Testis (tissue), 3 donors: ENCODE data around the gene ARHGEF16. TPM values are rescaled to one million over a fixed set of nuclear protein-coding genes. Genes with fewer than 3 reads are reported as not detected.

Experiments used
- DNase-seq: peaks from one replicate; pipeline ENCODE4 v3.0.0-alpha.2; 2019
- H3K27ac ChIP-seq, 2 donors: fragments of 200-600 bp; sonication (generic); one replicate each; pipeline ENCODE4 v1.5.1; 2019
- H3K27me3 ChIP-seq: fragments of 200-600 bp; sonication (generic); one replicate; pipeline ENCODE4 v1.5.1; 2019
- H3K36me3 ChIP-seq: fragments of 200-600 bp; sonication (generic); one replicate; pipeline ENCODE4 v1.5.1; 2017; ENCODE audit warnings: low read depth; ENCODE audit errors: missing control alignments
- H3K4me1 ChIP-seq: fragments of 200-600 bp; sonication (generic); one replicate; pipeline ENCODE4 v1.5.1; 2019
- H3K4me3 ChIP-seq, 2 donors: fragments of 200-600 bp; sonication (generic); one replicate each; pipeline ENCODE4 v1.5.1; 2017 to 2019
- H3K9me3 ChIP-seq: fragments of 200-600 bp; sonication (generic); one replicate; pipeline ENCODE4 v1.5.1; 2017
- POLR2A ChIP-seq: fragments of 450-650 bp; IDR thresholded peaks from one replicate; pipeline ENCODE4 v1.6.1; 2017; ENCODE audit warnings: antibody characterized with exemption, mild to moderate bottlenecking, moderate library complexity
- WGBS, 2 donors: methylation state at CpG; one replicate each; pipeline ENCODE4 v1.1.5; 2018; 5-methylcytosine and 5-hydroxymethylcytosine counted together
- intact Hi-C: fragments of 100-400 bp; cut with DNase I; formaldehyde crosslinking; loops from one replicate; pipeline ENCODE4 v1.15.1; 2023; ENCODE audit warnings: low total_unique reads
- polyA plus RNA-seq: library from polyadenylated mRNA; stranded (reverse); fragments of 350-450 nt; fragmentation: Illumina TruSeq; extraction: RNeasy Lipid Tissue Mini Kit (QIAGEN cat#74804); gene quantifications from one replicate; pipeline ENCODE4 v1.2.3, GENCODE V29; 2014; ENCODE audit warnings: low read depth, low replicate concordance; ENCODE audit not compliant: insufficient read depth
- total RNA-seq, 2 donors: library from RNA; depleted of rRNA; stranded (reverse); fragments of >200 nt; gene quantifications; one replicate each; pipeline ENCODE4 v1.2.3, GENCODE V29; 2016
- TF ChIP-seq, protein P1 (sequence below), 3 experiments: fragments of 450-650 bp in 2 of 3; fragments of 200-600 bp in 1 of 3; sonication (generic) in 1 of 3; IDR thresholded peaks; one replicate each; pipeline ENCODE4 v1.5.1; 2016 to 2019; ENCODE audit warnings: antibody characterized with exemption in 3 of 3, mild to moderate bottlenecking in 2 of 3, moderate library complexity in 1 of 3

ARHGEF16 gene
- total and polyA plus RNA-seq, 3 donors from 2014 or later: 5.7 to 25.7 (median 17.1) TPM

DNA sequence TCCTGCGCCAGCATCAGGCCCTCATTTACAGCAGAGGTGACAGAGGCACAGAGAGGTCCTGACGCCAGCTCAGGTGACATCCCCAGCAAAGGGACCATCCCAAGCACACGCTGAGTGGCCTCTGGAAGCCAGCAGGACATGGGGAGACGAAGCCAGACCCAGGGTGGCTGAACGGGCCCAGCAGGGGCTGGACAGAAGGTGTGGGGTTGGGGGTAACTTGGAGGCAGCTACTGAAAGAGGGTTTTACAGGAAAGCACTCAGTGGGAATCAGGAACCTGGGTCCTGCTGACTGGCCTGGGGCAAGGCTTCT is 1.6 kb upstream of the ARHGEF16 start:
- H3K9me3 ChIP-seq: no peaks in the 10 kb centered on the region
- H3K4me1 ChIP-seq: peaks cover 25% of the 10 kb centered on the region
- WGBS, 2 donors: 66 to 67% methylated on average over 5 of the region's 5 CpGs
- H3K4me3 ChIP-seq: no peak overlapping the region
- no peak overlapping the region for H3K27ac ChIP-seq
- DNase-seq: no peak
- no peak for TF ChIP-seq POLR2A
- TF ChIP-seq, protein P1, sequence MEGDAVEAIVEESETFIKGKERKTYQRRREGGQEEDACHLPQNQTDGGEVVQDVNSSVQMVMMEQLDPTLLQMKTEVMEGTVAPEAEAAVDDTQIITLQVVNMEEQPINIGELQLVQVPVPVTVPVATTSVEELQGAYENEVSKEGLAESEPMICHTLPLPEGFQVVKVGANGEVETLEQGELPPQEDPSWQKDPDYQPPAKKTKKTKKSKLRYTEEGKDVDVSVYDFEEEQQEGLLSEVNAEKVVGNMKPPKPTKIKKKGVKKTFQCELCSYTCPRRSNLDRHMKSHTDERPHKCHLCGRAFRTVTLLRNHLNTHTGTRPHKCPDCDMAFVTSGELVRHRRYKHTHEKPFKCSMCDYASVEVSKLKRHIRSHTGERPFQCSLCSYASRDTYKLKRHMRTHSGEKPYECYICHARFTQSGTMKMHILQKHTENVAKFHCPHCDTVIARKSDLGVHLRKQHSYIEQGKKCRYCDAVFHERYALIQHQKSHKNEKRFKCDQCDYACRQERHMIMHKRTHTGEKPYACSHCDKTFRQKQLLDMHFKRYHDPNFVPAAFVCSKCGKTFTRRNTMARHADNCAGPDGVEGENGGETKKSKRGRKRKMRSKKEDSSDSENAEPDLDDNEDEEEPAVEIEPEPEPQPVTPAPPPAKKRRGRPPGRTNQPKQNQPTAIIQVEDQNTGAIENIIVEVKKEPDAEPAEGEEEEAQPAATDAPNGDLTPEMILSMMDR (IDR thresholded peaks at IDR 0.05): no peak
- no peaks in the 10 kb centered on the region for H3K36me3 ChIP-seq
- intact Hi-C loops: no loop called here
- no peaks in the 10 kb centered on the region for H3K27me3 ChIP-seq

DNA sequence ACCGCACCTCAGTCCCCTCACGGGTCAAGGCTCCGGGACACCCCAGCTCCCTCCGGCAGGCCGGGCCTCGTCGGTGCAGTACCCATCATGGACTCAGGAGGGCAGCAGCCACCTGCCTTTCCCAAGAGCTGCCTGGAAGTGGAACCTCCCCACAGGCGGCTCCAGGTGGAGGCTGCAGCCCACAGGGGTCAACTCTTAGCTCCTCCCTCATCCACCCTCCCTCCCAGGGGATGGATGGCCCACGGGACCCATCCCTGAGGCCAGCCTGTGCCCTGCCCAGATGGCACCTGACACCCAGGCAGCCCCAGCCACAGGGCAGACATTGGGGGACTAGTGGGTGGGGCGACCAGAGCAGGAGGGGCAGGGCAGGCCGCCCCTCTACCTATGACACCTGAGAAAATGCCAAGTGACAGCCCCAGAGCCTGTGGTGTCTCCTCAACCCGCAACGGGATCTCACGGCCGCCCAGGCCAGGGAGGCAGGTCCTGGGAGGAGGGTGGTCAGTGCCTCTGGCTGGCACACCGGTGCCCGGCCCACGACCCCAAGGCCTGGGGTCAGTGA is 1.2 kb upstream of the ARHGEF16 start:
- Histone ChIP-seq H3K27ac (peak overlapping the region in 1 of 2 donors; percentile 18), H3K27me3 (no peaks in the 10 kb centered on the region), H3K36me3 (no peaks in the 10 kb centered on the region), H3K4me1 (peaks cover 30% of the 10 kb centered on the region), H3K4me3 (no peak overlapping the region), H3K9me3 (no peaks in the 10 kb centered on the region)
- peak; percentile 82 for DNase-seq
- intact Hi-C loops: no loop called here
- no peak for TF ChIP-seq POLR2A
- TF ChIP-seq, protein P1 (IDR thresholded peaks at IDR 0.05): peak; percentile 81 to 95 (median 92)
- 43 to 48% methylated on average over 10 to 18 of the region's 18 CpGs for WGBS, 2 donors

DNA sequence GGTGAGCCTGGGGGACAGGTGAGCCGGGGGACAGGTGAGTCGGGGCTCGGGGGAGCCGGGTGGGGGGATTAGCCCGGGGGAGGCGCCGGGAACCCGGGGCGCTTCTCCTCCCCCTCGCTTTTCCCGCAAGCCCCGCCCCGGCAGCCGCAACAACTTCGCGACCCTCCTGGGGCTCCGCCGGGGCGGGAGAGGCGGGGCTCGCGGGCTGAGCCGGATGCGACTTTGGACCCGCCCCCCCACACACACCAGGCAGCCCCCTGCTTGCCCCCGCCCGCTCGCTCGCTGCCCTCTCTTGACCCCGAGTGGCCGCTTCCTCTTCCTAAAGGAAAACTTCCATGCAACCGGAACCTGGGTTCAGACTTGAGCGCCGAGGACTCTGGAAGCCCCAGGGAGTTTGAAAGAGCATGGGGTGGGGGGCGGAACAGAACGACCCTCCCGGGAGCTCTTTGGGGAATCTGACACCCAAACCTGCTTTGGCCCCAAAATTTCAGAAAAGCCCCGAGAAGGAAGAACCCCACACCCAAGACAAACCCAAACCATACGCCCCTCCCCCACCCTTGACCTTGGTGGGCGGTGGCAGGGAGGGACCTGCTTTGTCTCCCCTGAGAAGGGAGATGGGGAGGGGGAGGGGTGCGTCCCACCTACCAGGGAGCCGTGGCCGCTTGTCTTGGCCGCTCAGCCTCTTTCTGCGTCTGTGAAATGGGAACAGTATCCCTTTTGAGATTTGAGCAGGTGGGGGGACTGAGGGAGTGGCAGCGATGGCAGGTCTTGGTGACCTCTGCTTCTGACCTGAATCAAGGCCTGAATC is 550 bp downstream of the ARHGEF16 start:
- Histone ChIP-seq H3K27ac (peak overlapping the region in 1 of 2 donors; percentile 63), H3K9me3 (no peaks in the 10 kb centered on the region), H3K4me1 (peaks cover 33% of the 10 kb centered on the region), H3K27me3 (no peaks in the 10 kb centered on the region), H3K36me3 (no peaks in the 10 kb centered on the region), H3K4me3 (peak overlapping the region; percentile 53 to 64)
- DNase-seq: peak; percentile 32
- 10 to 36% methylated on average over 6 to 40 of the region's 46 CpGs for WGBS, 2 donors
- intact Hi-C loops: no loop called here
- TF ChIP-seq POLR2A: no peak
- TF ChIP-seq, protein P1 (IDR thresholded peaks at IDR 0.05): no peak

DNA sequence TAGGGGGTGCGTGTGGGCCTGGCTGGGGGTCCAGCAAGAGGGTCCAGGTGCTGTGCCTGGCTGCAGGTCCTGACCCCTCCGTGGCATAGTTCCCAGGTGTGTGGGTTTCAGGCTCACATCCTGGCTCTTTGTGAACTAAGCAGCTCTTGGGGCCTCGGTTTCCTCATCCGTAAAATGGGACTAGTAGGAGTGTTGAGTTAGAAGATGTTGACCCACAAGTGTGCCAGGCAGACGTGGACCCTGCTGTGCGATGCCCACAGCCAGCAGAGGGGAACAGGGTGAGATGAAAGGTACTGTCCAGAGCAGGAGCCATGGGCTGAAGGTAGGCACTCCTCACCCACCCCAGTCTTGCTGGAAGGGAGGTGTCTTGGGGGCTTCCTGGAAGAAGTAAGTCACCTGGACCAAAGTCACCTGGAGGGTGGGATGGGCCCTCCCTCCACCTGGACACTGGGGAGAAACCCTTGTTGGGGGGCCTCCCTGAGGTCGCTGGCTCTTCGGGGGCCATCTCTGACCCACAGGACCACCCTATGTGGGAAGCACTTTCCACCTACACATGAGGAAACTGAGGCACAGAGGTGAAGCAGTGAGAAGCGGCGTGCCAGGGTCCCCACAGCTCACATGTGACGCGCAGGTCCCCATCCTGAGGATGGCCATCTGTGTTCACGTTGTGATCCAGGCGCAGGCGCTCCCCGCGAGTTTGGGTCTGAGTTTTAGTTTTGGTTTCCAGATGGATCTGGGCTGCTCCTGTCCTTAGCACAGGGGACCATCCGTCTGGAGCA is 1.4 kb downstream of the ARHGEF16 start:
- intact Hi-C loops: no loop called here
- WGBS, 2 donors: 86% methylated on average over 15 to 18 of the region's 18 CpGs
- H3K4me1 ChIP-seq: peaks cover 42% of the 10 kb centered on the region
- H3K27me3 ChIP-seq: no peaks in the 10 kb centered on the region
- no peak for TF ChIP-seq POLR2A
- TF ChIP-seq, protein P1 (IDR thresholded peaks at IDR 0.05): no peak
- no peaks in the 10 kb centered on the region for H3K9me3 ChIP-seq
- peak overlapping the region in 1 of 2 donors; percentile 63 for H3K27ac ChIP-seq
- DNase-seq: no peak
- no peak overlapping the region for H3K4me3 ChIP-seq
- no peaks in the 10 kb centered on the region for H3K36me3 ChIP-seq
